WTC11 (cell line): ENCODE measurements around the gene GABBR2. TPM values are rescaled to one million over a fixed set of nuclear protein-coding genes. Genes with fewer than 3 reads are reported as not detected.

Source experiments
- ATAC-seq: fragments of 200-7000 bp; cut with Tn5 transposase; 2 replicates; pipeline ENCODE4 v1.10.0; 2021; ENCODE audit warnings: mild to moderate bottlenecking, moderate library complexity
- CTCF ChIA-PET: fragments of 300-600 bp; sonication (Branson Sonifier 250); formaldehyde crosslinking; loops from one replicate; lab custom pipeline; 2021; ENCODE audit warnings: antibody characterized with exemption; lab: Charles Lee
- POLR2A ChIA-PET: fragments of 350-600 bp; sonication (Branson Sonifier 250); formaldehyde crosslinking; loops from one replicate; lab custom pipeline; 2021; ENCODE audit warnings: antibody characterized with exemption; lab: Charles Lee
- DNase-seq: peaks from one replicate; pipeline ENCODE4 v3.0.0; 2021; ENCODE audit warnings: low spot score
- H3K27ac Mint-ChIP-seq: 2 replicates; pipeline ENCODE4 v1.8.0; 2021; ENCODE audit warnings: mixed read lengths
- H3K27me3 Mint-ChIP-seq: 2 replicates; pipeline ENCODE4 v1.8.0; 2021; ENCODE audit warnings: low read depth, mild to moderate bottlenecking, moderate library complexity, mixed read lengths
- H3K36me3 Mint-ChIP-seq: 2 replicates; pipeline ENCODE4 v1.8.0; 2021; ENCODE audit warnings: mixed read lengths
- H3K4me1 Mint-ChIP-seq: 2 replicates; pipeline ENCODE4 v1.8.0; 2022; ENCODE audit warnings: mixed read lengths
- H3K4me3 Mint-ChIP-seq: 2 replicates; pipeline ENCODE4 v1.8.0; 2021; ENCODE audit warnings: mild to moderate bottlenecking, moderate library complexity, mixed read lengths
- H3K9me3 Mint-ChIP-seq: 2 replicates; pipeline ENCODE4 v1.8.0; 2021; ENCODE audit warnings: mixed read lengths
- ATF1 ChIP-seq: sonication (generic); formaldehyde crosslinking; IDR thresholded peaks from 2 replicates; pipeline ENCODE4 v1.8.1; 2023; ENCODE audit warnings: mild to moderate bottlenecking, moderate library complexity, missing genetic modification reagents
- ATF6 ChIP-seq: sonication (generic); formaldehyde crosslinking; IDR thresholded peaks from 2 replicates; pipeline ENCODE4 v1.8.1; 2023; ENCODE audit warnings: mild to moderate bottlenecking, missing genetic modification reagents
- CBFB ChIP-seq: sonication (generic); formaldehyde crosslinking; IDR thresholded peaks from 2 replicates; pipeline ENCODE4 v1.8.1; 2022; ENCODE audit warnings: mild to moderate bottlenecking, low read depth, missing genetic modification reagents
- E2F1 ChIP-seq: sonication (generic); formaldehyde crosslinking; IDR thresholded peaks from 2 replicates; pipeline ENCODE4 v1.8.0; 2022; ENCODE audit warnings: mild to moderate bottlenecking, missing genetic modification reagents
- ETV6 ChIP-seq: sonication (generic); formaldehyde crosslinking; IDR thresholded peaks from 2 replicates; pipeline ENCODE4 v1.8.1; 2022; ENCODE audit warnings: mild to moderate bottlenecking, missing genetic modification reagents
- FOXJ3 ChIP-seq: sonication (generic); formaldehyde crosslinking; IDR thresholded peaks from 2 replicates; pipeline ENCODE4 v1.9.0; 2021; ENCODE audit warnings: missing genetic modification reagents, mild to moderate bottlenecking, borderline replicate concordance
- FOXP1 ChIP-seq: sonication (generic); formaldehyde crosslinking; IDR thresholded peaks from 2 replicates; pipeline ENCODE4 v1.8.0; 2022; ENCODE audit warnings: missing genetic modification reagents, mild to moderate bottlenecking, moderate library complexity, borderline replicate concordance
- FOXP4 ChIP-seq: sonication (generic); formaldehyde crosslinking; IDR thresholded peaks from 2 replicates; pipeline ENCODE4 v1.8.0; 2022; ENCODE audit warnings: mild to moderate bottlenecking, missing genetic modification reagents
- GTF2I ChIP-seq: fragments of 250-450 bp; sonication (Bioruptor Pico); conservative IDR thresholded peaks from 2 replicates; pipeline ENCODE4 v1.4.0; 2021; ENCODE audit warnings: mild to moderate bottlenecking
- HMGA2 ChIP-seq: fragments of 250-450 bp; sonication (Bioruptor Pico); IDR thresholded peaks from 2 replicates; pipeline ENCODE4 v1.4.0; 2021; ENCODE audit warnings: mild to moderate bottlenecking, moderate library complexity
- IRF2 ChIP-seq: sonication (generic); formaldehyde crosslinking; IDR thresholded peaks from 2 replicates; pipeline ENCODE4 v1.8.0; 2022; ENCODE audit warnings: low read depth, missing genetic modification reagents, borderline replicate concordance
- NFATC4 ChIP-seq: fragments of 250-450 bp; sonication (Bioruptor Pico); IDR thresholded peaks from 2 replicates; pipeline ENCODE4 v1.9.0; 2021; ENCODE audit warnings: mild to moderate bottlenecking
- NFYB ChIP-seq: sonication (generic); formaldehyde crosslinking; conservative IDR thresholded peaks from 2 replicates; pipeline ENCODE4 v1.8.0; 2022; ENCODE audit warnings: low read depth, missing genetic modification reagents
- SMAD4 ChIP-seq: sonication (generic); formaldehyde crosslinking; IDR thresholded peaks from 2 replicates; pipeline ENCODE4 v1.8.0; 2022; ENCODE audit warnings: mild to moderate bottlenecking, missing genetic modification reagents
- SP1 ChIP-seq: sonication (generic); formaldehyde crosslinking; conservative IDR thresholded peaks from 2 replicates; pipeline ENCODE4 v1.8.1; 2022; ENCODE audit warnings: missing genetic modification reagents
- ZNF138 ChIP-seq: sonication (generic); formaldehyde crosslinking; conservative IDR thresholded peaks from 2 replicates; pipeline ENCODE4 v1.8.1; 2022; ENCODE audit warnings: mild to moderate bottlenecking, moderate library complexity, missing genetic modification reagents
- ZNF263 ChIP-seq: sonication (generic); formaldehyde crosslinking; IDR thresholded peaks from 2 replicates; pipeline ENCODE4 v1.8.1; 2022; ENCODE audit warnings: low read depth, mild to moderate bottlenecking, moderate library complexity, missing genetic modification reagents
- ZNF671 ChIP-seq: fragments of 250-450 bp; sonication (Bioruptor Pico); IDR thresholded peaks from 2 replicates; pipeline ENCODE4 v1.8.0; 2021; ENCODE audit warnings: mild to moderate bottlenecking
- total RNA-seq: library from RNA; stranded (reverse); gene quantifications from 3 replicates; pipeline ENCODE4 v1.2.3, GENCODE V29; 2021

GABBR2 gene
- total RNA-seq, 1 experiment from 2014 or later: 0.92 TPM

GRCh38 chr9:98484162-98484561, 224.6 kb downstream of the GABBR2 start:
- DNase-seq (no peak), ATAC-seq (no peak)
- peaks cover 6% of the 10 kb centered on the region for H3K4me1 Mint-ChIP-seq
- no peaks in the 10 kb centered on the region for H3K36me3 Mint-ChIP-seq
- TF ChIP-seq NFYB (CRISPR knock-in tag): no peak
- no peak for TF ChIP-seq SMAD4
- no peak for TF ChIP-seq GTF2I (CRISPR knock-in tag)
- no peak for TF ChIP-seq HMGA2
- POLR2A ChIA-PET: no interaction called here
- CTCF ChIA-PET: interaction anchor here (1.2 to 1.6 kb wide), 4 partner anchors 20 to 168 kb away, joined by 3 to 5 read pairs (median 4); no protein-coding TSS in a partner anchor
- H3K4me3 Mint-ChIP-seq: no peak overlapping the region
- H3K27me3 Mint-ChIP-seq: peaks cover 2% of the 10 kb centered on the region; the same call in 1 of the 2 replicates
- H3K27ac Mint-ChIP-seq: no peak overlapping the region
- no peaks in the 10 kb centered on the region for H3K9me3 Mint-ChIP-seq

GRCh38 chr9:98482226-98482625, 226.5 kb downstream of the GABBR2 start:
- no peak overlapping the region for H3K27ac Mint-ChIP-seq
- H3K4me3 Mint-ChIP-seq: no peak overlapping the region
- no peaks in the 10 kb centered on the region for H3K4me1 Mint-ChIP-seq
- TF ChIP-seq FOXP1 (CRISPR knock-in tag) (no peak), NFATC4 (CRISPR knock-in tag) (no peak), CBFB (CRISPR knock-in tag) (no peak), ZNF138 (CRISPR knock-in tag) (no peak), ZNF671 (CRISPR knock-in tag) (no peak), NFYB (CRISPR knock-in tag) (no peak), SP1 (no peak), ATF6 (CRISPR knock-in tag) (no peak), ETV6 (CRISPR knock-in tag) (no peak), E2F1 (CRISPR knock-in tag) (no peak), FOXJ3 (CRISPR knock-in tag) (no peak)
- ATAC-seq (no peak), DNase-seq (no peak)
- H3K36me3 Mint-ChIP-seq: no peaks in the 10 kb centered on the region
- ChIA-PET POLR2A (no interaction called here), CTCF (no interaction called here)
- peaks cover 2% of the 10 kb centered on the region; the same call in 1 of the 2 replicates for H3K27me3 Mint-ChIP-seq
- no peaks in the 10 kb centered on the region for H3K9me3 Mint-ChIP-seq

GRCh38 chr9:98481676-98482075, 227.1 kb downstream of the GABBR2 start:
- Mint-ChIP-seq H3K36me3 (no peaks in the 10 kb centered on the region), H3K4me1 (no peaks in the 10 kb centered on the region), H3K27ac (no peak overlapping the region), H3K9me3 (no peaks in the 10 kb centered on the region), H3K4me3 (no peak overlapping the region), H3K27me3 (peaks cover 2% of the 10 kb centered on the region; the same call in 1 of the 2 replicates)
- DNase-seq (no peak), ATAC-seq (no peak)
- ChIA-PET CTCF (interaction anchor here (1.0 to 1.9 kb wide), 2 partner anchors 22 to 55 kb away, joined by 3 to 6 read pairs; no protein-coding TSS in a partner anchor), POLR2A (no interaction called here)
- no peak for TF ChIP-seq ETV6 (CRISPR knock-in tag)
- TF ChIP-seq FOXP4 (CRISPR knock-in tag): no peak
- no peak for TF ChIP-seq SP1
- no peak for TF ChIP-seq NFATC4 (CRISPR knock-in tag)
- no peak for TF ChIP-seq ZNF263 (CRISPR knock-in tag)
- TF ChIP-seq IRF2: no peak
- no peak for TF ChIP-seq ATF1 (CRISPR knock-in tag)
- TF ChIP-seq CBFB (CRISPR knock-in tag): no peak
- no peak for TF ChIP-seq GTF2I (CRISPR knock-in tag)
